OCI-LY7 (cell line): ENCODE measurements around the gene TNFRSF8. TPM values are rescaled to one million over a fixed set of nuclear protein-coding genes. Genes with fewer than 3 reads are reported as not detected.
A peak's percentile ranks its signal among the peaks of the same experiment; 100 is the strongest.

Experiments
- BruUV-seq: library from RNA; stranded (reverse); fragments of 400-500 nt; replicated peaks from 2 replicates; lab custom pipeline; 2021; lab: Mats Ljungman, UMichigan
- CTCF ChIA-PET: fragments of 300-600 bp; sonication (Branson Sonifier 250); formaldehyde crosslinking; loops from one replicate; lab custom pipeline; 2022; ENCODE audit warnings: antibody characterized with exemption; ENCODE audit not compliant: unreplicated experiment; lab: Charles Lee
- POLR2A ChIA-PET: fragments of 300-600 bp; sonication (Branson Sonifier 250); formaldehyde crosslinking; loops from one replicate; lab custom pipeline; 2022; ENCODE audit warnings: antibody characterized with exemption; lab: Charles Lee
- DNase-seq: peaks from one replicate; pipeline ENCODE4 v3.0.0-alpha.2; 2015; ENCODE audit warnings: low spot score
- H2AFZ ChIP-seq: fragments of 200-600 bp; sonication (generic), shearing (Covaris generic); 2 replicates; pipeline ENCODE4 v1.6.1; 2014; ENCODE audit warnings: mild to moderate bottlenecking, antibody characterized with exemption, low read length, moderate library complexity
- H3K27ac ChIP-seq: fragments of 200-600 bp; sonication (generic); 2 replicates; pipeline ENCODE4 v1.5.1; 2014; ENCODE audit warnings: mixed run types, low read depth, mild to moderate bottlenecking, moderate library complexity, low read length, inconsistent platforms; ENCODE audit not compliant: poor library complexity, severe bottlenecking
- H3K36me3 ChIP-seq: fragments of 200-600 bp; sonication (generic); 2 replicates; pipeline ENCODE4 v1.6.1; 2014; ENCODE audit warnings: mild to moderate bottlenecking, antibody characterized with exemption, low read length, moderate library complexity, mixed read lengths; ENCODE audit not compliant: insufficient read depth
- H3K4me1 ChIP-seq: fragments of 200-600 bp; sonication (generic); 2 replicates; pipeline ENCODE4 v1.5.1; 2014; ENCODE audit warnings: mild to moderate bottlenecking, low read length; ENCODE audit not compliant: insufficient read depth, poor library complexity, severe bottlenecking
- H3K4me2 ChIP-seq: fragments of 200-600 bp; sonication (generic); 2 replicates; pipeline ENCODE4 v1.6.1; 2014; ENCODE audit warnings: mild to moderate bottlenecking, low read length
- H3K4me3 ChIP-seq: fragments of 200-600 bp; sonication (generic); 2 replicates; pipeline ENCODE4 v1.5.1; 2014; ENCODE audit warnings: mild to moderate bottlenecking, low read depth, low read length; ENCODE audit not compliant: poor library complexity, severe bottlenecking
- H3K79me2 ChIP-seq: fragments of 200-600 bp; sonication (generic); 2 replicates; pipeline ENCODE4 v1.6.1; 2016; ENCODE audit warnings: low read depth, mild to moderate bottlenecking, low read length, moderate library complexity, mixed read lengths; ENCODE audit not compliant: insufficient read depth
- H3K9me2 ChIP-seq: fragments of 200-600 bp; sonication (generic); 2 replicates; pipeline ENCODE4 v1.6.1; 2016; ENCODE audit warnings: mild to moderate bottlenecking, low read length, mixed read lengths; ENCODE audit not compliant: insufficient read depth
- H3K9me3 ChIP-seq: fragments of 200-600 bp; sonication (generic); 2 replicates; pipeline ENCODE4 v1.6.1; 2014; ENCODE audit warnings: mild to moderate bottlenecking, mixed run types, low read length, mixed read lengths
- H4K20me1 ChIP-seq: fragments of 200-600 bp; sonication (generic); 2 replicates; pipeline ENCODE4 v1.6.1; 2014; ENCODE audit warnings: mild to moderate bottlenecking, antibody characterized with exemption, low read length, moderate library complexity, mixed read lengths; ENCODE audit not compliant: insufficient read depth
- EZH2phosphoT487 ChIP-seq: fragments of 200-600 bp; sonication (generic); IDR thresholded peaks from 2 replicates; pipeline ENCODE4 v1.6.1; 2018; ENCODE audit warnings: low read depth, borderline replicate concordance, mild to moderate bottlenecking, mixed run types, antibody characterized with exemption, low read length, moderate library complexity, mixed read lengths
- intact Hi-C: fragments of 100-400 bp; cut with micrococcal nuclease; formaldehyde crosslinking; loops from one replicate; pipeline ENCODE4 v1.10.0; 2022; ENCODE audit not compliant: unreplicated experiment
- total RNA-seq, 2 experiments: library from RNA; depleted of rRNA in 1 of 2; stranded (reverse); fragments of >200 nt in 1 of 2; shearing (Covaris generic) in 1 of 2; gene quantifications; 2 replicates each; pipeline ENCODE4 v1.2.3, GENCODE V29; 2014 to 2022
- TF ChIP-seq, protein P1 (sequence below): fragments of 200-600 bp; sonication (generic); conservative IDR thresholded peaks from 2 replicates; pipeline ENCODE4 v1.5.1; 2014; ENCODE audit warnings: mild to moderate bottlenecking, antibody characterized with exemption, low read length, moderate library complexity, mixed read lengths

TNFRSF8 gene
- total RNA-seq, 2 experiments from 2014 or later: 0.29 TPM; not detected in 1

GRCh38 chr1:12157366-12158231 lies 94.5 kb downstream of the TNFRSF8 start:
- no peaks in the 10 kb centered on the region for H3K79me2 ChIP-seq
- H4K20me1 ChIP-seq: no peaks in the 10 kb centered on the region
- DNase-seq: no peak
- H3K9me3 ChIP-seq: no peaks in the 10 kb centered on the region
- CTCF ChIA-PET: no interaction called here
- H2AFZ ChIP-seq: peak overlapping the region; percentile 43; the same call in 1 of the 2 replicates
- H3K4me2 ChIP-seq: 0 out of 2 replicates have a peak overlapping the region, but pooled peaks have one; percentile 8
- intact Hi-C loops: no loop called here
- no peak overlapping the region for H3K4me3 ChIP-seq
- no peaks in the 10 kb centered on the region for H3K9me2 ChIP-seq
- TF ChIP-seq, protein P1, sequence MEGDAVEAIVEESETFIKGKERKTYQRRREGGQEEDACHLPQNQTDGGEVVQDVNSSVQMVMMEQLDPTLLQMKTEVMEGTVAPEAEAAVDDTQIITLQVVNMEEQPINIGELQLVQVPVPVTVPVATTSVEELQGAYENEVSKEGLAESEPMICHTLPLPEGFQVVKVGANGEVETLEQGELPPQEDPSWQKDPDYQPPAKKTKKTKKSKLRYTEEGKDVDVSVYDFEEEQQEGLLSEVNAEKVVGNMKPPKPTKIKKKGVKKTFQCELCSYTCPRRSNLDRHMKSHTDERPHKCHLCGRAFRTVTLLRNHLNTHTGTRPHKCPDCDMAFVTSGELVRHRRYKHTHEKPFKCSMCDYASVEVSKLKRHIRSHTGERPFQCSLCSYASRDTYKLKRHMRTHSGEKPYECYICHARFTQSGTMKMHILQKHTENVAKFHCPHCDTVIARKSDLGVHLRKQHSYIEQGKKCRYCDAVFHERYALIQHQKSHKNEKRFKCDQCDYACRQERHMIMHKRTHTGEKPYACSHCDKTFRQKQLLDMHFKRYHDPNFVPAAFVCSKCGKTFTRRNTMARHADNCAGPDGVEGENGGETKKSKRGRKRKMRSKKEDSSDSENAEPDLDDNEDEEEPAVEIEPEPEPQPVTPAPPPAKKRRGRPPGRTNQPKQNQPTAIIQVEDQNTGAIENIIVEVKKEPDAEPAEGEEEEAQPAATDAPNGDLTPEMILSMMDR: no peak
- TF ChIP-seq EZH2phosphoT487: no peak
- POLR2A ChIA-PET: interaction anchor here (0.6 to 1.4 kb wide), 2 partner anchors 16 to 176 kb away, joined by 3 to 4 read pairs; no protein-coding TSS in a partner anchor
- no TSS peak for BruUV-seq
- H3K4me1 ChIP-seq: peaks cover 47% of the 10 kb centered on the region
- no peaks in the 10 kb centered on the region for H3K36me3 ChIP-seq
- H3K27ac ChIP-seq: no peak overlapping the region

DNA sequence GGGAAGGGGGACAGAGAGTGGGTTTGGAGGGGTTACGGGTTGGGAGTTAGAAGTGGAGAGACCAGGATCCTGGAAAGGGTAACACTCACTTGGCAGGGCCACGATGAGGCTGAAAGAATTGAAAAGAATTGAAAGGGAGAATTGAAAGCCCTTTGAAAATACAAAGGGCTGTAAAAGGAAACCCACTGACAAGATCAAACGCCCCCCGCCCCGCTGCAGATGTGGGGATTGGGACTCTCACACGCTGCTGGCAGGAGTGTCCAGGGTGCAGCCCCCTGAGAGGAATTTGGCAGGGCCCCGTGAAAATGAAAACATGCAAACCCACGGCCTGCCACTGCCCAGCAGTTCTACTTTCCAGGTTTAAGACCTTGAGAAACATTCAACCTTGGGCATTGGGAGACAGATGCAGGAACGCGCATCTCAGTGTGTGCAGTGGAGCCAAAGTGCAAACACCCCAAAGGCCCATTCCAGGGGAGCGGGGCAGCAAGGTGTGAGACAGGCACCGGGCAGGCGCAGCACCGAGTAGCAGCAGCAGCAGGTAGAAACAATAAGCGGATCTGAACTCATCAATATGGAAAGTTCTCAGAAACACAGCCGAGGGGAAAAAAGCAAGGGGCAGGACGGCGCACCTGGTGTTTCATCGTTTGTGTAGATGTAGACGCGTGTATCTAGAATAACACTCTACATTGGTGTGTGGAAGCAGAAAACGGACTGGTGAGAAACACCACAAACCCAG lies 95.4 kb downstream of the TNFRSF8 start:
- peaks cover 38% of the 10 kb centered on the region for H3K4me1 ChIP-seq
- intact Hi-C loops: no loop called here
- TF ChIP-seq, protein P1: no peak
- no peak for TF ChIP-seq EZH2phosphoT487
- BruUV-seq: no TSS peak
- no peaks in the 10 kb centered on the region for H4K20me1 ChIP-seq
- H3K4me2 ChIP-seq: no peak overlapping the region
- ChIA-PET CTCF (no interaction called here), POLR2A (interaction anchor here (0.6 kb wide), 1 partner anchor 1844 kb away, joined by 5 read pairs; no protein-coding TSS in a partner anchor)
- H3K9me2 ChIP-seq: no peaks in the 10 kb centered on the region
- no peak overlapping the region for H3K4me3 ChIP-seq
- H2AFZ ChIP-seq: no peak overlapping the region
- H3K36me3 ChIP-seq: no peaks in the 10 kb centered on the region
- no peaks in the 10 kb centered on the region for H3K9me3 ChIP-seq
- H3K79me2 ChIP-seq: no peaks in the 10 kb centered on the region
- DNase-seq: no peak
- no peak overlapping the region for H3K27ac ChIP-seq
